Measurements from ENCODE around the gene MXD3.
"Not testable (repeated sequence)": the region's sequence is repeated elsewhere in the genome, so short reads cannot be mapped to it uniquely, and the experiment has no call there.

Gene MXD3

DNA sequence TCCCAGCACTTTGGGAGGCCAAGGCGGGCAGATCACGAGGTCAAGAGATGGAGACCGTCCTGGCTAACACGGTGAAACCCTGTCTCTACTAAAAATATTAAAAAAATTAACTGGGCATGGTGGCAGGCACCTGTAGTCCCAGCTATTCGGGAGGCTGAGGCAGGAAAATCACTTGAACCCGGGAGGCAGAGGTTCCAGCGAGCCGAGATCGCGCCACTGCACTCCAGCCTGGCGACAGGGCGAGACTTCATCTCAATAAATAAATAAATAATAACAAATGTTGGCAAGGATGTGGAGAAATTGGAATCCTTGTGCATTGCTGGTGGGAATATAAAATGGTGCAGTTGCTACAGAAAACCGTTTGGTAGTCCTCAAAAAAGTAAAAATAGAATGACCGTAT, 31.3 kb upstream of the MXD3 start:
- not testable (repeated sequence) for ATAC-seq, DNase-seq

DNA sequence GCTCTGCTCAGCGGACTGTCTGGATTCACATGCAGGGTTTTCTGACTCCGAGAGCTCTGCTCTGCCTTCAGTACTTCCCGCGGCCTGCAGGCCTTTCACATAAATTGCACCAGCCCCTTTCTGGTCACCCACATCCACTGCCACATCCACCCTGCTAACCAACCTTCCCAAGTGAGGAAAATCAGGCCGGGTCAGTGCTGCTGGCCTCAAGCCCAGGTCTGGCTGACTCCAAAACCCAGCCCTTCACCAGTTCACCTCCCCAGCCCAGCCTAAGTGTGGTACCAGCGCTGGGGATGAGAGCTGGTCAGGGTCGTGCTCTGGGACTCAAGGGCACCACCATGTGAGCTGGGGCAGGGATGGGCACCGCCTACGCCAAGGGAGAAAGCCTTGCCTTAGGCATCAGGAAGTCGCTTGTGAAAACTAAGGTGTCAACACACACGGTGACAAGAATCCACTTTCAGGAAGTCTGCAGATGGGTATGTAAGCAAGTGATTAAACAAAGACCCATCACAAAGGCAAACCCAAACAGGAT, 27.5 kb upstream of the MXD3 start:
- ATAC-seq: no peak
- no peak for DNase-seq

DNA sequence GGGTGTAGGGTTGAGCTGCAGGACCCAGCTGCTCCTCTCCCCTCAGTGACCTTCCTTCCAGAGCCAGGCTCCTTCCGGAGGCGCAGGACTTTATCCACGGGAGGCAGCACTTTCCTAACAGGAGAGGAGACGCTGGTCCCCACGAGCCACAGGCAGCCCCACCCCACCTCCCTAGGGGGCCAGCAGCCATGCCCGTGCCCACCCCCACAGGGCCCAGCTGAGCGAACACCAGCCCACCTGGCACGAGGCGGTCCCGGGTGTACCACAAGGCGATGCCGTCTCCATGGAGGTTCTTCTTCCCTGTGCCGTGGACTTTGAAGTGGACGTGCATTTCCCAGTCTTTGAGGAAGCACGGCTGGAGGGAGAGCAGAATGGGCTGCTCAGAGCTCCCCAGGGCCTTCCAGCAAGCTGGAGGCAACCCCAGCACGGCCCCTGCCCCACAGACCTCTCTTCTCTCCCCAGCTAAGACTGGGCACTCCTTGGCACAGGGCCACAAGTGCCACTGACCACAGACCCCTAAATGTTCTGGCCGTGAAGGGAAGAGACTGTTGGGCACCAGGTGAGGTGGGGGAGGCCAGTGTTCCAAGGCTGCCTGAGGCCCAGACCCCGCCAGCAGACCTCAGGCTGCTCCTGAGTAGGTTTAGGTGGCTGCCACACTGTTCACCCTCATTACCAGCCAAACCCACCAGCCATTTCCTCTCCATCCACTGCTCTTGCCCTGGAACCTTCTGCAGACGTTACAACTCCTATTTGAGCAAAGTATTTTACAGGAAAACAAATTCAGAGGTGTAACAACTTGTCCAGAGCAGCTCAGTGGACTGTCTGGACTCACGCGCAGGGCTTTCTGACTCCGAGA, 26.8 kb upstream of the MXD3 start:
- ATAC-seq: no peak
- DNase-seq: no peak

DNA sequence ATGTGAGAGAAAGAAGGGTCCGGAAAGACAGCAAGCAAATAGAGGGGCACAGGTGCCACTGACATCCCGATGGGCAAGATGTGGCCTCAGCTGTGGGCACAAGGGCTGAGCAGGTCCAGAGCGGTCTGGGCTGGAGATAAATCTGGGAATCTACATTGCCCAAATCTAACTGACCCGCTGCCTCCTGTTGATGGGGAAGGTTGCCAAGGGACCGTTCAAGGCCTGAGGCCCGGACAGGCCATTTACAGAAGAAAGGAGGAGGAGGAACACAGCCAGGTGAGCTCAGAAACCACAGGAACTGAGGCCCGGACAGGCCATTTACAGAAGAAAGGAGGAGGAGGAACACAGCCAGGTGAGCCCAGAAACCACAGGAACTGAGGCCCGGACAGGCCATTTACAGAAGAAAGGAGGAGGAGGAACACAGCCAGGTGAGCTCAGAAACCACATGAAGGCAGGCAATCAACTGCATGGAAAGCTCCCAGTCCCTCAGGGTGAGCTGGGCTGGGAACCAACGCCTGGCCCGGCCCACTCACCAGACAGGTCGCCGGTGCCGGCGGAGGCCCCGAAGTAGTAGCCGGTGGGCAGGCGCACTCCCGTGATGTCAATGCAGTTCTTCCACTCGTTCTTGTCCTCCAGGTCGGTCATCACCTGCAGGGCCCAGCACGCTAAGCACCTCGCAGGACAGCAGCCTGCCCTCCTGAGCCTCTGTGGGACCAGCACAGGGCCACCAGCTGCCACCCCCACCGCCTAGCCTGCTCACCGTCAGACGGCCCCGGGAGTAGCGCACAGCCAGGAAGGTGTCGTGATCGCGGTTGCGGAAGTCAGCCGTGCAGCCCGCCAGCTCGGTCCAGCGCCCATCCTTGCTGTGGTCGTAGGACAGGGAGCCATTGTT, 25.2 kb upstream of the MXD3 start:
- ATAC-seq (no peak), DNase-seq (no peak)

DNA sequence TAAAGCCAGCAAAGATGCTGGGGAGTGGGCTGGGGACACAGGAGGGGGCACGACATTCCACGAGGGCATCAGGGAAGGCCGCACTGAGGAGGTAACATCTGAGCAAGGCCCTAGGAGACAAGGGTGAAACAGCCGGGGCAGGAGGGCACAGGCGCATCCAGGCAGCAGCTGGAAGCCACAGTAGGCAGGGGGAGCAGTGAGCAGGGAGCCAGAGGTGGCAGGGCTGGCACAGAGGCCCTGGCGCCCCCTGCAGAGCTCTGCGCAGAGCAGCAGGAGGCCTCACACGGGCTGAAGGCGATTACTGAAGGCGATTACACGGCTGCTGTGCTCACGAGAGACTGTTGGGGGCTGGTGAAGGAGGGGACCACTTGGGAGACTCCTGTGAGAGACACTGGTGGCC, 24.4 kb upstream of the MXD3 start:
- DNase-seq (peak; percentile 51), ATAC-seq (peak; percentile 78)

DNA sequence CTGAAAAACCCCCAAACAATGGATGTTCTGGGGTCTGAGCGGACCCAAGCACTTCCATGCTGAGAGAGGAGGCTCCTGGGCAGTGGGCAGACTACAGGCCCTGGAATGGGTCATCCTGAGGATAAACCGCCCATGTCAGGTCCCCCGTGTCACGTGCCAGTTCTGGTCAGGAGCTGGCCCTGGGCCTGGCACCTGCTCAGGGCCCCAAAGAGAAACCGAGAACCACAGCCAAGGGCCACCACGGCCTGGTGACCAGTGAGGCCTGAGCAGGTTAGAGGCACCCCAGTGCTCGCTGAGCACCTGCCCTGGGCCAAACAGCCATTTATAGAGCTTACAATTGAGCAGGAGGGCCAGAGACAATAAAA, 24.0 kb upstream of the MXD3 start:
- ATAC-seq: no peak
- no peak for DNase-seq

GRCh38 chr5:177334781-177335700, 23.3 kb upstream of the MXD3 start:
- ATAC-seq (no peak), DNase-seq (no peak)

- ATAC-seq (no peak), DNase-seq (no peak)
Observed at GRCh38 chr5:177334155-177334551, 22.5 kb upstream of the MXD3 start.

GRCh38 chr5:177333420-177334154, 21.9 kb upstream of the MXD3 start:
- no peak for ATAC-seq
- DNase-seq: no peak

DNA sequence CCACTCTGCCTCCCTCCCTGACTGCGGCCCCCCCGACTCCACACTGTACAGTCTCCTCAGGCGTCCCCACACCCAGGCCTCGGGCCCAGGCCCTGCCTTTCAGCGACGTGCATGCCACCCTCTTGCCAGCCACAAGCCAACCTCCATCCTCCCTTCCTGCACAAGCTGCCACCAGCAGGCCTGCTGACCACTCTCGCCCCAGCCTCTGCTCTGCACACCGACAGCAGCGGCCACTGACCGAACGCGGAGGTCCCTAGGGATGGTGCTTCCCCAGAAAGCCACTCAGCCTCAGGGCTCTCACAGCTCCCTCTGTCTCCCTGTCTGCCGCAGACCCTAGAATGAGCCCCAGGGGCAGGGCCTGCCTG, 21.2 kb upstream of the MXD3 start:
- ATAC-seq: no peak
- no peak for DNase-seq

DNA sequence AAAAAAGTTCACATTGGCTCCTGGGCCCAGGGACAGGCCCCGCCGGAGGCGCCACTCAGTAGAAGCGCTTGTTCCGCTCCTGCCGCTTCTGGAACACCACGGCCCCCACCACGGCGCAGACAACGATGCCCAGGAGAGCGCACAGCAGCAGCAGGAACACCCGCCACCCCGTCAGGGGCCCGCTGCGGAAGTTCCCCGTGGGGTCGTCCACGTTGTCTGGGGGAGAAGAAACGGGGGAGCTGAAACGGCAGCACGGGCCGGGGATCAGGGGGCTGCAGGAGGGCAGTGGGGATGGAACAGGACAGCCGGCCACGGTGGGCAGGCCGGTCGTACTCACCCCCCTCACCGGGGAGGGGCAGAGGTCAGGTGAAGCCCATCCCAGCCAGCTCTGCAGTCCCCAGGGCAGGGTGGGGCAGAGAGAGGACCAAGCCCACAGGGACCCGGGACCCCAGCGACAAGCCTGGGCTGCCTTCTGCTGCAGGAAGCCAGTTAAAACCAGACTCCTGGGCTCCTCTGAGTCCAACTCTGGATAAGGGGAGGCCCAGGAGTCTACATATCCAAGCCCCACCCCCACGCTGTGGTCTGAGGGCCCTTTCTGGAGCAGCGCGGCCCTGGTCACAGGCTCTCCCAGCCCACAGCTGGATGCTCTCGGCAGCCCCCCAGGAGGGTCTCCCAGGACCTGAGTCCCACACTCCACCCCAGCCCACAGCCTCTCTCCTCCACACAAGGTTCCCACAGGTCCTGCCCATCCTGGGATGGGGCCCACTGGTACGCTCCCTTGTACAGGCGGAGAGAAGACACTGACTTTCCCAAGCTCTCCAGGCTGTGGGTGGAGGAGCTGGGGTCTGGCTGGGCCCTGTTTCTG, 20.6 kb upstream of the MXD3 start:
- DNase-seq (no peak), ATAC-seq (no peak)

DNA sequence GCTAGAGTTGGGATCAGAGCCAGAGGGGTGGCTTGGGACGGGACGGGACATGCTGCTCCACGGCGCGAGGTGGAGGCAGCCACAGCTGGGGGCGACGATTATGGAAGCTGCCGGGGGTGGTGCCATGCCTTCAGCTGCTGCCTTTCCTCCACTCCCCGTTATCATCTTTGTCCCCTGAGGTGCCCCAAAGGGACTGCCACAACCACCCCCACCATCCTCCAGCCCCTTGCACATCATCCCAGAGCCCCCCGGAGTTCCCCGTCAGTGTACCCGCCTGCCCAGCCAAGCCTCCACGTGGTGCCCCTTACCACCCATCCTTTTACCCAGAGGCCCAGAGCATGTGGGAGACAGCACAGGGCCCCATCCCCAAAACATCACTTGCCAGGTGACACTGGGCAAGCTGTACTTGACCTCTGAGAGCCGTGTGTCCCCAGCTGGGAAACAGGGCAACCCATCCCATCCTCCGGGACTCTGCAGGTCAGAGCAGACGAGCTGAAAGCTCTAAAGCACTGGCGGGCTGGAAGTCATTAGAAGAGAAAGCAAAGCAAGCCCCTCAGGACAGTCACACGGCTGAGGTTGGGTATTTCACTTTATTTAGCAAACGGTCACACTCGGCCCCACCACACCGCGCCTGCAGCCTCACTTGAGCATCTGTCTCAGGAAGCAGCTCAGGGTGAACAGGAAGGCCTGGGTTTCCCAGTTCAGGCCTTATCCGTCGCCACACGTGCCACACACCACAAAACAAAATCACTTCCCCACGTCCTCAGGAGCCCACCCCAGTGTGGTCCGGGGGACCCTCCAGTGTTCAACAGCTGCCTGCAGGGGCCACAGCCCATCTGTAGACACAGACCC, 19.5 kb upstream of the MXD3 start:
- DNase-seq (no peak), ATAC-seq (no peak)

DNA sequence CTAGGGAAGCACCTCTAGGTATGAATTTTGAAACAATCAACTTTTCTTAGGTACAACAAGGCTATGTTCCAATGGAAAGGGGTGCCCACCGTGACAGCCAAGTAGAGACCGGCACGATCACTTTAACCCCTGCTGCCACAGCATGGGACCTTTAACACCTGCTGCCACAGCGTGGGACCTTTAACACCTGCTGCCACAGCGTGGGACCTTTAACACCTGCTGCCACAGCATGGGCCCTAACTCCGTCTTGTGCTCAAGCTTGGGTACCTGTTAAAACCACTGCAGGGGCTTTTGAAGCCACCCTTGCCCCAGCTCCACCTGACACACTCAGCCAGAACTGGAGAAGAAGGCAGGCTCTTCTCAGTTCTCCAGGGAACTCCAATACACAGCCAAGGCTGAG, 18.2 kb upstream of the MXD3 start:
- no peak for ATAC-seq
- no peak for DNase-seq

- DNase-seq: no peak
- ATAC-seq: no peak
Observed at GRCh38 chr5:177328545-177329231, 17.0 kb upstream of the MXD3 start.

GRCh38 chr5:177327539-177328522, 16.1 kb upstream of the MXD3 start:
- DNase-seq (no peak), ATAC-seq (peak; percentile 77)

- DNase-seq (no peak), ATAC-seq (no peak)
Observed at GRCh38 chr5:177325868-177326381, 14.2 kb upstream of the MXD3 start.

DNA sequence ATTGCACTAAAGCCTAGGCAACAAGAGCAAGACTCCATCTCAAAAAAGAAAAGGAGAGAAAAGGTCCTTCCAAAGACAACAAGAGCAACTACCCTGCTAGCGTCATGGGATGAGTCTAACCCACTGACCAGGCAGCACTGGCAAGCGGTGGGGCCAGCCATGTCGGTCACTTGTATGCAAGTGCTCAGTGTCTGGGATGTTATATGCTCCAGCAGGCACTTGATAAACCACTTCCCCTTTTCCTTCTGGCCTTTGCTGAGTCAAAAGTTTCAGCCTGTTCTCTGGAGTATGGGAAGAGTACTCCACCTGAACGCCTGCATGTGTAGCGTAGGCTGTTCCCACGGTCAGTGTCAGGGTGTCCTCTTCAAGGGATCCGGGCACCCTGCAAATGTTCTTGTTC, 9.2 kb upstream of the MXD3 start:
- ATAC-seq (no peak), DNase-seq (no peak)

All from stimulated activated naive CD8-positive, alpha-beta T cell treated with anti-CD3 and anti-CD28 coated beads, Interleukin-15, Interleukin-2, amounts not matched to agents 100 U/mL and 50 U/mL, for 24 hours (primary cell).